ENCODE measurements around the gene SPO11.

SPO11 gene, protein sequence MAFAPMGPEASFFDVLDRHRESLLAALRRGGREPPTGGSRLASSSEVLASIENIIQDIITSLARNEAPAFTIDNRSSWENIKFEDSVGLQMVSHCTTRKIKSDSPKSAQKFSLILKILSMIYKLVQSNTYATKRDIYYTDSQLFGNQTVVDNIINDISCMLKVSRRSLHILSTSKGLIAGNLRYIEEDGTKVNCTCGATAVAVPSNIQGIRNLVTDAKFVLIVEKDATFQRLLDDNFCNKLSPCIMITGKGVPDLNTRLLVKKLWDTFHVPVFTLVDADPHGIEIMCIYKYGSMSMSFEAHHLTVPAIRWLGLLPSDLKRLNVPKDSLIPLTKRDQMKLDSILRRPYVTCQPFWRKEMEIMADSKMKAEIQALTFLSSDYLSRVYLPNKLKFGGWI

DNA sequence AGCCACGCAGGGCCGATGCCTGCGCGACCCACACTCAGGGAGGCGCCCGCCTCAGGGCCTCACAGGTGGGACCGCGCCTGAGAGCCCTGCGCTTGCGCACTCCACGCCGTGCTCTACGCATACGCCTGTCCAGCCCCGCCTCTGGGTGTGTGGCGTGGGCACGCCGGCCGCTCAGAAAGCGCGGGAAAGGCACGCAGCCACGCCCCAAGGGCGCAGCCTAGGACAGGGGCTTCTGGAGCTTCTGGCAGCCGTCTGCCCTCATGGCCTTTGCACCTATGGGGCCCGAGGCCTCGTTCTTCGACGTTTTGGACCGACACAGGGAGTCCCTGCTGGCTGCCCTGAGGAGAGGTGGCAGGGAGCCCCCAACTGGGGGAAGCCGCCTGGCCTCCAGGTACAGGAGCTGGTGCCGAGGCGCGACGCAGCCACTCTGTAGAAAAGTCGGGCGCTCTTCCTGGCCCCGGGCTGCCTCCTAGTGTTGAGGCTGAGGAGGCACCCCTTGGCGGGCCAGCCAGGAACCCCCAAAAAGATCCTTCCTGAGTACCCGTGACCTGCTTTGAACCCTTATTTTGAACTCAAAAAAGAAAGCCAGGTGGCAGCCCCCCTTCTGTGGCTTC, at the start of gene SPO11:
Gene SPO11, plus strand, starts transcription at position 196 of the 614 bp plus-strand sequence. Its CDS starts 65 bp downstream, at position 261.
- DNase-seq, result no peak

DNA sequence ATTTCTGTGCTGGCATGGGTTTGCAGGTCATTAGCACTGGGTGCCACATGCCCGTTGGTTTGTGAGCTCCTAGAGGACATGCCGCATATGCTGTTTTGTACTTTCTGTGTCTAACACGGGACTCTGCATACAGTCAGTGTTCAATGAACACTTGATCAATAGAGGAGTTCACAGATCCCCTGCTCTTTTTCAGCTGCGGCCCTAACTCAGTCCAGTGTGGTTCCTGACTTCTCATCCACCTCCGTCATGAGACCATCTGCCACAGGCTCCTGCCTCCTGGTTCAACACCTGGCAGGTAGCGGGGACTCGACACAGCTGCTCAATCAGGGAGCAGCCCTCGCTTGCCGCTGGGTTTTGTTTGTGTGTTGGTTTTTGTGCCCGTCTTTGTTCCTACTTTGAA, 49.4 kb upstream of the SPO11 start:
- DNase-seq, result no peak

- no peak for DNase-seq
These were observed 47.7 kb upstream of the SPO11 start for GRCh38 chr20:57281900-57282299.

GRCh38 chr20:57282670-57283361, 46.8 kb upstream of the SPO11 start:
- DNase-seq, result no peak

- no peak for DNase-seq
These were observed 45.7 kb upstream of the SPO11 start for GRCh38 chr20:57283860-57284259.

DNA sequence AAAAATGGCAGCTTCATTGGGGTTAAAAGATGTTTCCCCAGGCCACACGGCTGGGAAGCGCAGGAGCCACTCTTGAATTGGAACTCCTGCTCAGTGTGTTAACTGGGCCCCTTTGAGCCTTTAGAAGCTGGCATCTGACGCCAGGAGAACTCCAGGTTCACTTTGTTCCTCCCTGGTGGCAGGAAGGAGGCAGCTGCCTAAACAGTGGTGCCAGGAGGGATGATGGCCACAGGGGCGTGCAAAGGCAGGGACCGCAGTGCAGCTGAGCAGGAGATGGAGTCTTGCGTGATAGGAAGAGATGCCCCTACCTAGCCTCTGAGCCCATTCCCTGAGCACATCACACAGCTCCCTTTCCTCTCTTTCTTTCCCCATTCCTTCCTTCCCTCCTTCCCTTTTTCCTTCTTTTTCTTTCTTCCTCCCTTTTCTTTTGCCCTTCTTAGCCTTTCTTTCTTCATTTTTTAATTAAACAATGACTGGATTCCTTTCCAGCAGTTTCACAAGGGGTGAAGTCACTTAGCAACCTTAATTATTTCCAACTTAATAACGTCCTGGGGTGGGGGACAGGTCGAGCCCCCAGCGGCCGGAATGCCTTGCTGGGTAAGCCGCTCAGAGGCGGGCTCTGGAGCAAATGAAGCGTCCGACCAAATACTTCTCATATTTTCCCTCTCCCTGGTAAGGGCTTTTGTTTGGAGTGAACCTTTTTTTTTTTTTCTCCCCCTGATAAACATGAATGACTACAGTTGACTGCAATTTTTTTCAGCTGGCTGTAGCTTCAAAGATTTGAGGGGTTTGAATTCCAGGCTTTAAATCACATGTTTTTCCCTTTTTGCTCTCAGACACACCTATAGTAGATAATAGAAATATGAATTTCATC, 42.4 kb upstream of the SPO11 start:
- no peak for DNase-seq

GRCh38 chr20:57287901-57288300, 41.7 kb upstream of the SPO11 start:
- no peak for DNase-seq

DNA sequence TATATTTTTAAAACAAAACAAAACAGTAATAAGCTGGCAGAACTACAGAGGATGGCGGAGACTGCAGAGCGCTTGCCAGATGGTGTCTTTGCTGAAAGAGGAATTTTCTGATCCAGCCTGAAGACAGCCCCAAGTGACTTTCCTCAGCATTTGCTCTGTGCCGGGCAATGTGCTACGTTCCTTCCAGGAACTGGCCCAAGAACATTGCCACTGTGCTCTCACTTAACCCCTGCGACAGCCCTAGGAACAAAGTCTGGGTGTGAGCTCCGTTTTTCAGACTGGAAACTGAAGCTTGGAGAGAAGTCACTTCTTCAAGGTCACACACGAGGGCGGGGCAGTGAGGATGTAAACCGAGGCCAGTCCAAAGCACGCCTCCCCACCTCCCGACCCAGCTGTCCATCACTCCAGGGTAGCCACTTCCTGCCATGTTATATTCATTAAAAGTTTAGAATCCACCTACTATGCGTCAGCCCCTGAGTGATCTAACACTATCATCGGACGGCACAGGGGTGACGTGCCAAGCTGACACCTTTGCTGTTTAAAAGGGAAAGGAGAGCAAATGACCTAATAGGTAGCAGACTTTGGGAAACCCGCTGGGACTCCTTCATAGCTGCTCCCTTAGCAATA, 40.8 kb upstream of the SPO11 start:
- no peak for DNase-seq

DNA sequence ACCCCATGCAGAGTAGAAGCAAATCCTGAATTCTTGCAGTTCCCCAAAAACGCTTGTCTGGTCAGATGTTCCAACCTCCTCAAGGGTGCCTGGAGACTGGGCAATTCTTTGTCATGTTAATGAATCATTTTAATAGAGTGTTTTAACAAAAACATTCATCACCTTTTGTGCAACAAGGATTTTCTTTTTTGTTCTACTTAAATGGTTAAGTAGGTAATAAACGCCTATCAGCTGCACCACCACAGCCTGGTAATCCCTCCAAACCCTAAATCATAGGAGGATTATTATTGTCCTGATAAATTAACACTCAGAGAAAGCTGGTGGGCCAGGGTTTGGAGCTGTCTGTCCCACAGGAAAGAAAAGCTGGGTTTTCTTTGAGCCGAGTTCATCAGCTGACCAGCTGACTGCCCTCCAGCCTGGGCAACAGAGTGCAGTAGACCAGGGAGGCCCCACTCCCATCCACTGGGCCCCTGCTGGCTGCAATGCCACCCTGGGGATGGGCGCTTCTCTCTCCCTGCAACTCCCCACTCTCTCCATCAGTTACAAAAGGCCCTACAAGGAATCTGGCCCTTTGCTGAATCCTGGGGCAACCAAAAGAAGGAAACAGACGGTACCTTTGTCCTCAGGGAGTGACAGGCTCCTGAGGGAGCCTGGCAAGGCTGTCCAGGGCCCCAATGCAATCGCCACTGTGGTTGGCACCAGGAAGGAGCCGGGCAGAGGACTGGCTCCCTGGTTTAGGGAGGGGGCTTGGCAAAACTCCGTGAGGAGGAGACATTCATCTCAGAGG, 40.0 kb upstream of the SPO11 start:
- DNase-seq, result no peak

GRCh38 chr20:57290178-57290484, 39.5 kb upstream of the SPO11 start:
- no peak for DNase-seq

GRCh38 chr20:57291003-57291402, 38.6 kb upstream of the SPO11 start:
- DNase-seq, result no peak

DNA sequence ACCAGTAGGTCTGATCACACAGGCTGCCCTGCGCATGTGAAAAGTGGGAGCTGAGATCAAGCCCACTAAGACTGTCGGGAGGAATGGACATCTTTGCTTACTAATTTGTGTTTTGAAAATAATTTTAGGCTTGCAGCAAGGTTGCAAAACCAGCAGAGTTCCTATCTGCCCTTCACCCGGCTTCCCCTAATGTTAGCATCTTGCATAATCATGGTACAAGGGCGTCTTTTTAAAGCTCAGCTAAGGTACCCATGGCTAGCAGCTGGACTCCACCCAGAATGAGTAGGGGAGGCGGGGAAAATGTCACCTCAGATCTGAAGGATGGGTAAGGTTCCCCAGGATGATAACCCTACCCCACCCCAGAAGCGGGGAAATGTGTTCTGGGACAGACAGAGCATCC, 37.9 kb upstream of the SPO11 start:
- no peak for DNase-seq

DNA sequence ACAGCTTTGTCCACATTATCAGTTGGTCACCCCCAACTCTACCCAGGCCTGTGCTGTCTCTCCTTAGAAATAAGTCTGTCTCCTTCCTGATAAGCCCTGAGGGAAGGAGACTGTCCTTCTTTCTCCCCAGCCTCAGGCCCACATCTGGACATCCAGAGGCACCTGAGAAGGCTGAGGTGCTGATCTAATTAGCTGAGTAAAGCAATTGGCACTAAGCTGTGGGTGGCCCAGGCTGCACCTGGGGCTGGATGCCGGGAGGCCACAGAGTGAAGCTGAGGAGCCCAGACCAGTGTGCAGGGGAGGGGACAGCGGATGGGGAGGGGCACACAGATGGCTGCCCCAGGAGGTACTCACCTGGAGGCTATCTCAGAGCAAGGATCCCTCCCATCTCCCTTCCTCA, 37.0 kb upstream of the SPO11 start:
- DNase-seq, result no peak

DNA sequence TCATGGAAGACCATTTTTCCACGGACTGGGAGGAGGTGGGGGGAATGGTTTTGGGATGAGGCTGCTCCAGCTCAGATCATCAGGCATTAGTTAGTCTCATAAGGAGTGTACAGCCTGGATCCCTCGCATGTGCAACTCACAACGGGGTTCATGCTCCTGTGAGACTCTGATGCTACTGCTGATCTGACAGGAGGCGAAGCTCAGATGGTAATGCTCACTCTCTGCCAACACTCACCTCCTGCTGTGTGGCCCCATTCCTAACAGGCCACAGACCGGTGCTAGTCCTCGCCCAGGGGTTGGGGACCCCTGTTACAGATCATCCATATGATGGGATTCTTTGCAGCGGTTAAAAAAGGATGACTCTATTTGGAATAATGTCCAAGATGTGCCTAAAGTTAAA, 35.6 kb upstream of the SPO11 start:
- DNase-seq, result no peak

DNA sequence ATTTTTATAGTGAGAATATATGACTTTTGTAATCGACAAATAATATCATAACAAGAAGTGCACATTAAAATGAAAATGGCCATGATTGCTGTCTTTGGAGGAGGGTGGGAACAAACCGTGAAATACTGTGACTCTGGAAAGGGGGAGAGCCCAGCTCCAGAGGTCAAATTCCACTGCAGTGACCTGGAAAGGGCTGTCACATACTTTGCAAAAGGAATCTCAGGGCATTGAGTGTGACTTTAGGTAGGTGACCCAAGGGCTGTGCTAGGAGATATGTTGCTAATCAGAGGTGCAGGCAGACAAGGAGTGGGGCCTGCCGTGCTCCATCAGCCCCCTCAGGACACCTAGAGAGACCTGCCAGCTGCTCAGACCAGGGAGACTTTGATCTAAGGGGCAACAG, 35.1 kb upstream of the SPO11 start:
- no peak for DNase-seq

DNA sequence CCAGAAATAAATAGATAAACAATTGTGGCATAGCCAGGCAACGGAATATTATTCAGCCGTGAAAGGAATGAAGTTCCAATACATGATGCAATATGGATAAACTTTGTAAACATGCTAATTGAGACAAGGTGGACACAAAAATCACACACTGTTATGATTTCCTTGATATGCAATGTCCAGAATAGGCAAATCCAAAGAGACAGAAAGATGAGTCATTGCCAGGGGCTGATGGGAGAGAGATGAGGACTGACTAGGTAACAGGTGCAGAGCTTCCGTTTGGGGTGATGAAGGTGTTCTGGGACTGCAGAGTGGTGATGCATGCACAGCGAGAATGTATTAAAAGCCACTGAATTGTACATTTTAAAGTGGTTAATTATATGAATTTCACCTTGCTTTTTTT, 31.1 kb upstream of the SPO11 start:
- DNase-seq, result no peak

- DNase-seq, result no peak
These were observed 28.6 kb upstream of the SPO11 start for GRCh38 chr20:57301026-57301425.

GRCh38 chr20:57306747-57307146, 22.9 kb upstream of the SPO11 start:
- no peak for DNase-seq

GRCh38 chr20:57308451-57309271, 20.9 kb upstream of the SPO11 start:
- no peak for DNase-seq

GRCh38 chr20:57309544-57310115, 20.0 kb upstream of the SPO11 start:
- no peak for DNase-seq
